IPS-18a (cell line): ENCODE measurements around the gene GRAP.
A peak's percentile ranks its signal among the peaks of the same experiment; 100 is the strongest.

Experiments used
- H3K27ac ChIP-seq: one replicate; pipeline ENCODE4 v1.5.1; 2013; ENCODE audit warnings: low read length
- H3K27me3 ChIP-seq: one replicate; pipeline ENCODE4 v1.6.1; 2013; ENCODE audit warnings: mild to moderate bottlenecking, low read length; ENCODE audit not compliant: control insufficient read depth, insufficient read depth
- H3K36me3 ChIP-seq: one replicate; pipeline ENCODE4 v1.6.1; 2013; ENCODE audit warnings: low read depth, low read length; ENCODE audit not compliant: control insufficient read depth
- H3K4me1 ChIP-seq: one replicate; pipeline ENCODE4 v1.6.1; 2013; ENCODE audit warnings: low read depth, low read length; ENCODE audit not compliant: control insufficient read depth
- H3K4me3 ChIP-seq: one replicate; pipeline ENCODE4 v1.5.1; 2013; ENCODE audit warnings: low read length
- H3K9ac ChIP-seq: one replicate; pipeline ENCODE4 v1.6.1; 2013; ENCODE audit warnings: mild to moderate bottlenecking, low read length, moderate library complexity
- H3K9me3 ChIP-seq: one replicate; pipeline ENCODE4 v1.6.1; 2013; ENCODE audit warnings: low read depth, low read length; ENCODE audit not compliant: control insufficient read depth

The GRAP gene

GRCh38 chr17:19014628-19015215 lies 32.0 kb downstream of the GRAP start:
- no peaks in the 10 kb centered on the region for H3K36me3 ChIP-seq
- no peaks in the 10 kb centered on the region for H3K9me3 ChIP-seq
- no peaks in the 10 kb centered on the region for H3K4me1 ChIP-seq
- H3K4me3 ChIP-seq, result no peak overlapping the region
- no peak overlapping the region for H3K27ac ChIP-seq
- H3K27me3 ChIP-seq, result no peaks in the 10 kb centered on the region
- no peak overlapping the region for H3K9ac ChIP-seq

- H3K27me3 ChIP-seq, result no peaks in the 10 kb centered on the region
- no peaks in the 10 kb centered on the region for H3K4me1 ChIP-seq
- H3K9ac ChIP-seq, result no peak overlapping the region
- H3K4me3 ChIP-seq, result no peak overlapping the region
- H3K9me3 ChIP-seq, result no peaks in the 10 kb centered on the region
- no peak overlapping the region for H3K27ac ChIP-seq
- no peaks in the 10 kb centered on the region for H3K36me3 ChIP-seq
Measured at GRCh38 chr17:19013806-19014627, 32.7 kb downstream of the GRAP start.

GRCh38 chr17:19013226-19013625 lies 33.5 kb downstream of the GRAP start:
- H3K4me3 ChIP-seq, result no peak overlapping the region
- H3K27ac ChIP-seq, result no peak overlapping the region
- H3K36me3 ChIP-seq, result no peaks in the 10 kb centered on the region
- H3K27me3 ChIP-seq, result no peaks in the 10 kb centered on the region
- H3K4me1 ChIP-seq, result no peaks in the 10 kb centered on the region
- H3K9ac ChIP-seq, result no peak overlapping the region
- no peaks in the 10 kb centered on the region for H3K9me3 ChIP-seq

- Histone ChIP-seq H3K27me3 (no peaks in the 10 kb centered on the region), H3K36me3 (no peaks in the 10 kb centered on the region), H3K9me3 (no peaks in the 10 kb centered on the region), H3K4me3 (no peak overlapping the region), H3K27ac (no peak overlapping the region), H3K9ac (no peak overlapping the region), H3K4me1 (no peaks in the 10 kb centered on the region)
Measured at GRCh38 chr17:19012171-19013080, 34.3 kb downstream of the GRAP start.

- no peak overlapping the region for H3K4me3 ChIP-seq
- H3K36me3 ChIP-seq, result no peaks in the 10 kb centered on the region
- no peak overlapping the region for H3K9ac ChIP-seq
- H3K4me1 ChIP-seq, result no peaks in the 10 kb centered on the region
- no peaks in the 10 kb centered on the region for H3K27me3 ChIP-seq
- H3K9me3 ChIP-seq, result no peaks in the 10 kb centered on the region
- no peak overlapping the region for H3K27ac ChIP-seq
Measured at GRCh38 chr17:19011581-19011980, 35.2 kb downstream of the GRAP start.

GRCh38 chr17:19010729-19011505 lies 35.8 kb downstream of the GRAP start:
- no peak overlapping the region for H3K27ac ChIP-seq
- no peaks in the 10 kb centered on the region for H3K9me3 ChIP-seq
- H3K4me1 ChIP-seq, result no peaks in the 10 kb centered on the region
- no peaks in the 10 kb centered on the region for H3K27me3 ChIP-seq
- no peaks in the 10 kb centered on the region for H3K36me3 ChIP-seq
- no peak overlapping the region for H3K9ac ChIP-seq
- H3K4me3 ChIP-seq, result no peak overlapping the region

- Histone ChIP-seq H3K9ac (no peak overlapping the region), H3K9me3 (no peaks in the 10 kb centered on the region), H3K27ac (no peak overlapping the region), H3K4me3 (no peak overlapping the region), H3K4me1 (peaks cover 3% of the 10 kb centered on the region), H3K27me3 (no peaks in the 10 kb centered on the region), H3K36me3 (no peaks in the 10 kb centered on the region)
Measured at GRCh38 chr17:19009970-19010369, 36.8 kb downstream of the GRAP start.

GRCh38 chr17:19006698-19007097 lies 40.1 kb downstream of the GRAP start:
- no peak overlapping the region for H3K27ac ChIP-seq
- H3K27me3 ChIP-seq, result no peaks in the 10 kb centered on the region
- H3K4me3 ChIP-seq, result no peak overlapping the region
- no peak overlapping the region for H3K9ac ChIP-seq
- no peaks in the 10 kb centered on the region for H3K36me3 ChIP-seq
- H3K9me3 ChIP-seq, result no peaks in the 10 kb centered on the region
- peaks cover 6% of the 10 kb centered on the region for H3K4me1 ChIP-seq

GRCh38 chr17:19005789-19006430 lies 40.8 kb downstream of the GRAP start:
- Histone ChIP-seq H3K9ac (no peak overlapping the region), H3K36me3 (peaks cover 6% of the 10 kb centered on the region), H3K27me3 (no peaks in the 10 kb centered on the region), H3K4me1 (peaks cover 6% of the 10 kb centered on the region), H3K27ac (no peak overlapping the region), H3K4me3 (no peak overlapping the region), H3K9me3 (no peaks in the 10 kb centered on the region)

GRCh38 chr17:19005137-19005773 lies 41.5 kb downstream of the GRAP start:
- no peak overlapping the region for H3K27ac ChIP-seq
- peak overlapping the region; percentile 68 for H3K4me3 ChIP-seq
- H3K27me3 ChIP-seq, result no peaks in the 10 kb centered on the region
- peak overlapping the region; percentile 66 for H3K9ac ChIP-seq
- no peaks in the 10 kb centered on the region for H3K9me3 ChIP-seq
- peaks cover 7% of the 10 kb centered on the region for H3K36me3 ChIP-seq
- peaks cover 6% of the 10 kb centered on the region for H3K4me1 ChIP-seq
